SK-N-SH (cell line): ENCODE data around the gene ACOT7. TPM values are rescaled to one million over a fixed set of nuclear protein-coding genes. Genes with fewer than 3 reads are reported as not detected.

Experiments
- CTCF ChIA-PET: fragments of 300-600, 350-600 bp; formaldehyde crosslinking; extraction: SDS; loops from one replicate; lab custom pipeline; 2021; lab: Yijun Ruan, JAX
- POLR2A ChIA-PET: fragments of 350-600 bp; sonication (Branson Sonifier 250); formaldehyde crosslinking; extraction: SDS; loops from one replicate; lab custom pipeline; 2020; ENCODE audit warnings: antibody characterized with exemption, inconsistent platforms; lab: Yijun Ruan, JAX
- DNase-seq: peaks from one replicate; pipeline ENCODE4 v3.0.0; 2012
- H2AFZ ChIP-seq: fragments of 200-600 bp; sonication (generic); 2 replicates; pipeline ENCODE4 v1.8.1; 2016; ENCODE audit warnings: antibody characterized with exemption, mild to moderate bottlenecking, low read depth
- H3F3A ChIP-seq: fragments of 200-600 bp; sonication (generic); replicated peaks from 2 replicates; pipeline ENCODE3; 2016; ENCODE audit warnings: antibody characterized with exemption, mild to moderate bottlenecking; ENCODE audit not compliant: insufficient read depth
- H3K27ac ChIP-seq, 2 experiments: fragments of 200-500 bp in 1 of 2; fragments of 200-600 bp in 1 of 2; sonication (Bioruptor generic) in 1 of 2; sonication (generic), shearing (Covaris generic) in 1 of 2; 2 replicates each; pipeline versions ENCODE4 v1.5.1 to v1.6.1; 2014 to 2016; ENCODE audit warnings: low read depth in 2 of 2, inconsistent platforms in 1 of 2, low read length in 1 of 2, mild to moderate bottlenecking in 1 of 2, mixed read lengths in 1 of 2
- H3K27me3 ChIP-seq: fragments of 200-600 bp; sonication (generic), shearing (Covaris generic); 2 replicates; pipeline ENCODE4 v1.6.1; 2016; ENCODE audit warnings: mixed run types; ENCODE audit not compliant: insufficient read depth
- H3K36me3 ChIP-seq, 2 experiments: fragments of 200-500 bp in 1 of 2; fragments of 200-600 bp in 1 of 2; sonication (Bioruptor generic) in 1 of 2; sonication (generic) in 1 of 2; replicated peaks in 1 of 2; 2 replicates each; pipeline versions ENCODE3 to v1.5.1; 2014 to 2016; ENCODE audit warnings: low read length in 1 of 2, mild to moderate bottlenecking in 1 of 2; ENCODE audit not compliant: insufficient read depth in 2 of 2, control insufficient read depth in 1 of 2
- H3K4me1 ChIP-seq, 2 experiments: fragments of 200-500 bp in 1 of 2; fragments of 200-600 bp in 1 of 2; sonication (Bioruptor generic) in 1 of 2; sonication (generic), shearing (Covaris generic) in 1 of 2; 2 replicates each; pipeline versions ENCODE4 v1.5.1 to v1.6.1; 2014 to 2016; ENCODE audit warnings: low read depth in 1 of 2, low read length in 1 of 2, mixed run types in 1 of 2; ENCODE audit not compliant: insufficient read depth in 2 of 2, control insufficient read depth in 1 of 2
- H3K4me2 ChIP-seq: fragments of 200-600 bp; sonication (generic), shearing (Covaris generic); 2 replicates; pipeline ENCODE4 v1.6.1; 2017; ENCODE audit warnings: mixed run types
- H3K4me3 ChIP-seq, 2 experiments: fragments of 200-500 bp in 1 of 2; fragments of 200-600 bp in 1 of 2; sonication (Bioruptor generic) in 1 of 2; sonication (generic), shearing (Covaris generic) in 1 of 2; 2 replicates each; pipeline versions ENCODE4 v1.5.1 to v1.8.1; 2014 to 2016; ENCODE audit warnings: low read depth in 2 of 2, inconsistent platforms in 1 of 2, low read length in 1 of 2, mild to moderate bottlenecking in 1 of 2, mixed read lengths in 1 of 2, moderate library complexity in 1 of 2
- H3K79me2 ChIP-seq: fragments of 200-600 bp; sonication (generic); 2 replicates; pipeline ENCODE4 v1.8.1; 2017; ENCODE audit warnings: mild to moderate bottlenecking; ENCODE audit not compliant: insufficient read depth
- H3K9ac ChIP-seq: fragments of 200-600 bp; sonication (generic); 2 replicates; pipeline ENCODE4 v1.6.1; 2017; ENCODE audit warnings: mixed run types
- H3K9me2 ChIP-seq: fragments of 200-600 bp; sonication (generic); 2 replicates; pipeline ENCODE4 v1.6.1; 2017; ENCODE audit warnings: mixed run types
- H3K9me3 ChIP-seq: fragments of 200-600 bp; sonication (generic); 2 replicates; pipeline ENCODE4 v1.6.1; 2017; ENCODE audit warnings: mixed run types, mild to moderate bottlenecking, moderate library complexity
- H4K20me1 ChIP-seq: fragments of 200-600 bp; sonication (generic); 2 replicates; pipeline ENCODE4 v1.6.1; 2017; ENCODE audit warnings: mild to moderate bottlenecking, mixed run types; ENCODE audit not compliant: insufficient read depth
- GABPA ChIP-seq: IDR thresholded peaks from 2 replicates; pipeline ENCODE4 v1.4.0; 2012; ENCODE audit warnings: low read depth, mild to moderate bottlenecking
- REST ChIP-seq: IDR thresholded peaks from 2 replicates; pipeline ENCODE4 v1.6.1; 2012; ENCODE audit warnings: mild to moderate bottlenecking, low read depth, low read length, moderate library complexity
- SMC3 ChIP-seq: IDR thresholded peaks from 2 replicates; pipeline ENCODE4 v1.6.1; 2012; ENCODE audit warnings: low read depth, low read length, improper control_type of control experiment
- USF1 ChIP-seq: IDR thresholded peaks from 2 replicates; pipeline ENCODE4 v1.4.0; 2012; ENCODE audit warnings: low read depth, borderline replicate concordance
- USF2 ChIP-seq: fragments of 150-350 bp; IDR thresholded peaks from 2 replicates; pipeline ENCODE4 v1.6.1; 2017; ENCODE audit warnings: antibody characterized with exemption, low read length, low read depth, borderline replicate concordance
- WGBS: methylation state at CpG from one replicate; pipeline ENCODE4 v1.1.6; 2017; ENCODE audit warnings: low lambda C conversion rate; 5-methylcytosine and 5-hydroxymethylcytosine counted together
- polyA plus RNA-seq, 3 experiments: library from polyadenylated mRNA; depleted of rRNA; stranded (reverse); fragments of >200 nt; gene quantifications; 2 replicates each; pipeline ENCODE4 v1.2.3, GENCODE V29; 2012
- TF ChIP-seq, protein P1 (sequence below): fragments of 200-600 bp; sonication (generic); IDR thresholded peaks from 2 replicates; pipeline ENCODE4 v1.6.1; 2017; ENCODE audit warnings: antibody characterized with exemption, mild to moderate bottlenecking, moderate library complexity

Gene ACOT7
- polyA plus RNA-seq, 1 of the 3 experiments (the other 2 are of a cell fraction), result 289 TPM

DNA sequence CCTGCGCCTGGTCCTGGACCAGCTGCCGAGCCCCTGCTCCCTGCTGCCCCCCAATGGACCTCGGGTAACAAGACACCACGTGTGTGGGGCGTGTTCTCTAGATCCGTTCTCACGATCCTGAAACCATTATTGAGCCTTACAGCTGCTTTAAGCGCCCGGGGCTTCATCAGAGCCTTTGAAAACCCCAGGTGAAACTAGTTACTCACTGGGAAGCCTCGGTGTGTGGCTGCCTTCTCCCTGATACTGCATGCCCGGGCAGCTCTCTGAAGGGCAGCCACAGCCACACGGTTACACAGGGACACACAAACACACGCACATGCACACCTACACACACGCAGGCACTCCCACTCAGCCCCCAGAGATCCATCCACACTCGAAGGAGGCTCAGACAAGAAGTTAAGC is 20.9 kb upstream of the ACOT7 start (continued):
- TF ChIP-seq REST (no peak), SMC3 (peak; percentile 46; the same call in 1 of the 2 replicates), USF1 (peak; percentile 43; the same call in 1 of the 2 replicates), USF2 (no peak)
- TF ChIP-seq, protein P1, sequence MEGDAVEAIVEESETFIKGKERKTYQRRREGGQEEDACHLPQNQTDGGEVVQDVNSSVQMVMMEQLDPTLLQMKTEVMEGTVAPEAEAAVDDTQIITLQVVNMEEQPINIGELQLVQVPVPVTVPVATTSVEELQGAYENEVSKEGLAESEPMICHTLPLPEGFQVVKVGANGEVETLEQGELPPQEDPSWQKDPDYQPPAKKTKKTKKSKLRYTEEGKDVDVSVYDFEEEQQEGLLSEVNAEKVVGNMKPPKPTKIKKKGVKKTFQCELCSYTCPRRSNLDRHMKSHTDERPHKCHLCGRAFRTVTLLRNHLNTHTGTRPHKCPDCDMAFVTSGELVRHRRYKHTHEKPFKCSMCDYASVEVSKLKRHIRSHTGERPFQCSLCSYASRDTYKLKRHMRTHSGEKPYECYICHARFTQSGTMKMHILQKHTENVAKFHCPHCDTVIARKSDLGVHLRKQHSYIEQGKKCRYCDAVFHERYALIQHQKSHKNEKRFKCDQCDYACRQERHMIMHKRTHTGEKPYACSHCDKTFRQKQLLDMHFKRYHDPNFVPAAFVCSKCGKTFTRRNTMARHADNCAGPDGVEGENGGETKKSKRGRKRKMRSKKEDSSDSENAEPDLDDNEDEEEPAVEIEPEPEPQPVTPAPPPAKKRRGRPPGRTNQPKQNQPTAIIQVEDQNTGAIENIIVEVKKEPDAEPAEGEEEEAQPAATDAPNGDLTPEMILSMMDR, result peak; percentile 59
- TF ChIP-seq, all 33 proteins: peak for 6

DNA sequence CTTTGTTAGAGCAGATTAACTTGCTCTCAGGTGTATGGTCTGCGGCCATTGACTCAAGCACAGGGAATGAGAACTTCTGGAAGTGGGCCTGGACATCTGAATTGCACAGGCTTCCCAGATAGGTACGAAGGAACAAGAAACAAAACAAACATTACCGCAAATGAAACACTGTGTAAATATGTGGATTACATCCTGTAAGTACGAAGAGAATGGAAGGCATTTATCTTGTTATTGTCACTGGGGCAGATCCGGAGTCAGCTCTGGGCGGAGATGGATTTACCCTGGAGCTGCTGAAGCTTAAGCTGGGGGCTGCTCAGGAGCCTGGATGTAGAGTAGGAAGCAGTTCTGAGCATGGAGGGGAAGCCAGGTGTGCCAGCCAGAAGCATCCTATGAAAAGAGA is 19.3 kb upstream of the ACOT7 start:
- no peak overlapping the region for H3K27ac ChIP-seq
- POLR2A ChIA-PET, result no interaction called here

More for the DNA sequence above, 19.3 kb upstream of the ACOT7 start:
- peaks cover 0 to 3% of the 10 kb centered on the region in 2 experiments; a peak in 1 of 4 replicates for H3K4me1 ChIP-seq
- no peak for TF ChIP-seq GABPA
- 56% methylated on average over 6 of the region's 6 CpGs for WGBS
- no peaks in the 10 kb centered on the region for H3K9me3 ChIP-seq
- no peak overlapping the region for H2AFZ ChIP-seq
- H3K9ac ChIP-seq, result no peak overlapping the region
- DNase-seq, result no peak
- peaks cover 1% of the 10 kb centered on the region for H3F3A ChIP-seq
- CTCF ChIA-PET, result interaction anchor here (2.0 to 16.1 kb wide), 7 partner anchors 10 to 166 kb away, joined by 6 to 290 read pairs (median 22); partner anchors contain the start of gene ESPN
- no peak overlapping the region for H3K4me3 ChIP-seq
- H3K79me2 ChIP-seq, result no peaks in the 10 kb centered on the region
- H3K27me3 ChIP-seq, result peaks cover 2% of the 10 kb centered on the region
- H3K4me2 ChIP-seq, result no peak overlapping the region
- H3K9me2 ChIP-seq, result no peaks in the 10 kb centered on the region
- no peaks in the 10 kb centered on the region for H3K36me3 ChIP-seq
- no peaks in the 10 kb centered on the region for H4K20me1 ChIP-seq
